ENCODE data around the gene RECQL5. TPM values are rescaled to one million over a fixed set of nuclear protein-coding genes. Genes with fewer than 3 reads are reported as not detected.

The RECQL5 gene
- total and polyA plus RNA-seq, 10 donors: 25.7 to 51.0 (median 38.6) TPM

DNA sequence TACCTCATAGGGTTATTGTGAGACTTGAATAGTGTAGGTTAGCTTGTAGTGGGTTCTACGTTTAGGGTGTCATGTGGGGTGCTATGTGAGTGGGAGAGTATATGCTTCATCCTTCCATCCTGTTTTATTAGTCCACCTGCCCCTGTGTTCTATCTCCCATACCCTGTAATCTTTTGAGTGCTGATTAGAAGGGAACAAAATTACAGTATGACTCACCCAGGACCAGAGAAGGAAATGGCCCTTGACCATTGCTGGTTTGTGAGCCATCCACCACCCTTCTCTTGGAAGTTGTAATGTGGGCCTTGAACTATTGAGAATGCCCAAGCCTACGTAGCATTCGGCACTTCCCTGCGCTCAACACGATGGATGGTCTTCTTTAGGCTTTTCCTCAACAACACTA, 17.3 kb upstream of the RECQL5 start:
- intact Hi-C loops (cut with DNase I; ENCODE audit: low total_unique reads): no loop called here
- TF ChIP-seq POLR2AphosphoS5 (IDR thresholded peaks at IDR 0.05): peak in 1 of 3 donors; percentile 30
- TF ChIP-seq POLR2A (IDR thresholded peaks at IDR 0.05): no peak
- TF ChIP-seq, protein P1, sequence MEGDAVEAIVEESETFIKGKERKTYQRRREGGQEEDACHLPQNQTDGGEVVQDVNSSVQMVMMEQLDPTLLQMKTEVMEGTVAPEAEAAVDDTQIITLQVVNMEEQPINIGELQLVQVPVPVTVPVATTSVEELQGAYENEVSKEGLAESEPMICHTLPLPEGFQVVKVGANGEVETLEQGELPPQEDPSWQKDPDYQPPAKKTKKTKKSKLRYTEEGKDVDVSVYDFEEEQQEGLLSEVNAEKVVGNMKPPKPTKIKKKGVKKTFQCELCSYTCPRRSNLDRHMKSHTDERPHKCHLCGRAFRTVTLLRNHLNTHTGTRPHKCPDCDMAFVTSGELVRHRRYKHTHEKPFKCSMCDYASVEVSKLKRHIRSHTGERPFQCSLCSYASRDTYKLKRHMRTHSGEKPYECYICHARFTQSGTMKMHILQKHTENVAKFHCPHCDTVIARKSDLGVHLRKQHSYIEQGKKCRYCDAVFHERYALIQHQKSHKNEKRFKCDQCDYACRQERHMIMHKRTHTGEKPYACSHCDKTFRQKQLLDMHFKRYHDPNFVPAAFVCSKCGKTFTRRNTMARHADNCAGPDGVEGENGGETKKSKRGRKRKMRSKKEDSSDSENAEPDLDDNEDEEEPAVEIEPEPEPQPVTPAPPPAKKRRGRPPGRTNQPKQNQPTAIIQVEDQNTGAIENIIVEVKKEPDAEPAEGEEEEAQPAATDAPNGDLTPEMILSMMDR (IDR thresholded peaks at IDR 0.05 in 8 of 11, conservative IDR thresholded peaks at IDR 0.05 in 3 of 11): no peak
- Histone ChIP-seq H3K9me3 (no peaks in the 10 kb centered on the region), H3K27ac (peak overlapping the region in 6 of 8 donors; percentile 13 to 85 (median 80)), H3K4me3 (no peak overlapping the region), H3K27me3 (replicated peaks in 1 of 7) (no peaks in the 10 kb centered on the region), H3K36me3 (peaks cover 0 to 56% (median 20%) of the 10 kb centered on the region in 6 donors), H3K4me1 (peaks cover 31 to 92% (median 72%) of the 10 kb centered on the region in 6 donors)
- 64 to 89% (median 81%) methylated on average over 5 of the region's 5 CpGs for WGBS, 5 donors
- peak; percentile 18 for DNase-seq

DNA sequence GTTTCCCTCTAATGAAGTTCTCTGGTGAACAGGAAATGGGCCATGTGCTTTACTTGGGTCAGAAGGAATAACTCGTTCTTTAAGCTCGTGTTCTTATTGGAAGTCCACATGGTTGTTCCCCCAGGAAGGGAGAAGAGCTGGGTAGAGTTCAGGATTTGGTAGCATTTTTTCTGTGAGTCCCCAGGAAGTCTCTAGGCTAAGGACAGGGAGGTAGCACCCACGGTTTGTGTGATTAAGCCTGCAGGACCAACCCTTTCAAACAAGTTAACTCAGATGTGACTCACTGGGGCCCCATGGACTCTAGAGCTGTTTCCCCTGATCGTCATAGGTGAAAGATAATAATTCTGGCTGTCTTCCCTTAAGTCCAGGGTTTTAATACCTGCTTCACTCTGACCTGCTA, 16.6 kb upstream of the RECQL5 start:
- intact Hi-C loops (cut with DNase I; ENCODE audit: low total_unique reads): no loop called here
- Histone ChIP-seq H3K36me3 (peaks cover 0 to 63% (median 24%) of the 10 kb centered on the region in 6 donors), H3K27me3 (replicated peaks in 1 of 7) (no peaks in the 10 kb centered on the region), H3K4me1 (peaks cover 24 to 92% (median 69%) of the 10 kb centered on the region in 6 donors), H3K27ac (peak overlapping the region in 5 of 8 donors; percentile 51 to 85 (median 82)), H3K4me3 (no peak overlapping the region), H3K9me3 (no peaks in the 10 kb centered on the region)
- TF ChIP-seq, protein P1 (IDR thresholded peaks at IDR 0.05 in 8 of 11, conservative IDR thresholded peaks at IDR 0.05 in 3 of 11): no peak
- TF ChIP-seq POLR2AphosphoS5 (IDR thresholded peaks at IDR 0.05) (no peak), POLR2A (IDR thresholded peaks at IDR 0.05) (no peak)
- 65 to 86% (median 71%) methylated on average over 4 of the region's 4 CpGs for WGBS, 5 donors
- no peak for DNase-seq

DNA sequence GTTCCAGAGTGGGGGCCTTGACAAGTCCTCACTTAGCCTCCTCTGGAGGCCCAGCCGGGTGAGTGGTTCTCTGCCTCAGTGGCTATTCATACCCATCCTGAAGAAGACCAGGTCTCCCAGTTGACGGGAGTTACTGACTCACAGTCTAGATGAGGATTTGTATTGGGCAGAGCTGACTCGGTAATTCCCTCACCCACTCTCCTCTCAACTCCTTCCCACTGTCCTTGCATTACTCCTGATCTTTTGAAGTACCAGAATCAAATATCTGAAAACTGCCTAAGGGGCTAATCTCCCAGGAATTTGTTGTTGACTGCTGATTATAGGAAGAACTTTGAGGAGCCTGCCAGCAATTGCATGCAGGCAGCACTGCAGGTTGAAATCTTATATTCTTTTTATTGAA, 14.3 kb upstream of the RECQL5 start:
- H3K9me3 ChIP-seq: no peaks in the 10 kb centered on the region
- H3K27ac ChIP-seq: peak overlapping the region in 6 of 8 donors; percentile 69 to 79 (median 74)
- H3K4me1 ChIP-seq: peaks cover 8 to 87% (median 55%) of the 10 kb centered on the region in 6 donors
- intact Hi-C loops (cut with DNase I; ENCODE audit: low total_unique reads): no loop called here
- no peaks in the 10 kb centered on the region for H3K27me3 ChIP-seq (replicated peaks in 1 of 7)
- H3K36me3 ChIP-seq: peaks cover 0 to 74% (median 25%) of the 10 kb centered on the region in 6 donors
- whole genome bisulfite sequencing, 5 donors: 82 to 90% (median 85%) methylated on average over 3 of the region's 3 CpGs
- DNase-seq: peak; percentile 34
- no peak overlapping the region for H3K4me3 ChIP-seq
- TF ChIP-seq POLR2AphosphoS5 (IDR thresholded peaks at IDR 0.05) (no peak), POLR2A (IDR thresholded peaks at IDR 0.05) (no peak)
- TF ChIP-seq, protein P1 (IDR thresholded peaks at IDR 0.05 in 8 of 11, conservative IDR thresholded peaks at IDR 0.05 in 3 of 11): no peak

DNA sequence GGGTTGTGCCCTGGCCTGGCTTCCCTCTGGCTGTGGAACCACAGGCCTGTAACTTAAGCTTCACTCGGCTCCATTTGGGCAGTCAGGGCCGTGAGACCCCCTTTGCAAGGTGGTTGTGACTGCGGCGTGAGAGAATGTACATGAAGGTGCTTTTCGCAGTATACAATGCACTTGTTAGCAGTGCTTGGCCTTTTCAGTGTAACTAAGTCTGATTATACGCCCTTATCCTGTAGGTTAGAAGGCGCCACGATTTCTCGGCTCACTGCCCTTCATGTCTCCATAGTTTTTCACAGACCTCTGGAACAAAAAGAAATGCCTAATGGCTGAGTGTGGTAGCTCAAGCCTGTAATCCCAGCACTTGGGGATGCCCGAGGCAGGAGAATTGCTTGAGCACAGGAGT, 13.5 kb upstream of the RECQL5 start:
- Histone ChIP-seq H3K4me1 (peaks cover 8 to 87% (median 51%) of the 10 kb centered on the region in 6 donors), H3K27me3 (replicated peaks in 1 of 7) (no peaks in the 10 kb centered on the region), H3K36me3 (peaks cover 0 to 80% (median 29%) of the 10 kb centered on the region in 6 donors), H3K9me3 (no peaks in the 10 kb centered on the region), H3K27ac (peak overlapping the region in 7 of 8 donors; percentile 51 to 79 (median 71)), H3K4me3 (no peak overlapping the region)
- 91 to 97% (median 94%) methylated on average over 10 of the region's 10 CpGs for WGBS, 5 donors
- peak; percentile 25 for DNase-seq
- TF ChIP-seq, protein P1 (IDR thresholded peaks at IDR 0.05 in 8 of 11, conservative IDR thresholded peaks at IDR 0.05 in 3 of 11): no peak
- TF ChIP-seq POLR2AphosphoS5 (IDR thresholded peaks at IDR 0.05) (no peak), POLR2A (IDR thresholded peaks at IDR 0.05) (no peak)
- intact Hi-C loops (cut with DNase I; ENCODE audit: low total_unique reads): no loop called here
